ENCODE data around the gene CYB5D1.
A peak's percentile ranks its signal among the peaks of the same experiment; 100 is the strongest.

CYB5D1 gene

DNA sequence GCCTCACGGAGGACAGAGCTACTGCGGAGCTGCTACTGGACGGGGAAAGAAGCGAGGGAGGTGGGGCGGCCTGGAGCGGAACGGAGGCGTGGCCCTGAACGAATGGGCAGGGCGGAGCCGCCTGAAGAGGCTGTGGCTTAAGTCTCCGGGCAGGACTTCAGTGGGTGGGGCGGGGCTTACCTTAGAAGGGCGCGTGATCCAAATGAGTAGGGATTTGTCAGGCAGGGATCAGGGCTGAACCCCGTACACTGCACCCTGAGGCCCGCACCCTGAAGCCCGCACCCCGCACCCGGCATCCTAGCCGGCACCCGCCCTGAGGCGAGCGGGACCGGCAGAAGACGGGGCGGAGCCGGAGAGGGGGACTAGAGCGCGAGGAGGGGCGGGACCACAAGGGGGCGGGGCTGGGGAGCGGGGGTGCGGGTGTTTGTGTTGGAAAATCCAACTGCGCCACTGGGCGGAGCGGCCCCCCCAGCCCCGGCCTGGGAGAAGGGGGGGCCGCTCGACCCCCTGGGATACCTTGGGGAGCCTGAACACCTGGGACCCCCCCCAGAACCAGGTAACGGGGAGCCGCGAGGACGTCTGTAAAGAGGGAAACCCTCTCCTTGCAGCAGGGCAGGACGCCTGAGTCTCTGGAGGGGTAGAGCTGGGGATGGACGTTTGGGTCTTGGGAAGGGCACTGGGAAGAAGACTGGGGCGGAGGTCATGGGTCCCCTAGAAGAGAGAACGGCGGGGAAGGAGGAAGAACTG is 23.8 kb upstream of the CYB5D1 start, which contains the start of gene KDM6B:
TSS of gene KDM6B (plus strand) at position 423 of the 747 bp plus-strand sequence. CDS start 11,338 bp downstream, outside the sequence.
- DNase-seq, result peak; percentile 47 to 93 (median 82)

DNA sequence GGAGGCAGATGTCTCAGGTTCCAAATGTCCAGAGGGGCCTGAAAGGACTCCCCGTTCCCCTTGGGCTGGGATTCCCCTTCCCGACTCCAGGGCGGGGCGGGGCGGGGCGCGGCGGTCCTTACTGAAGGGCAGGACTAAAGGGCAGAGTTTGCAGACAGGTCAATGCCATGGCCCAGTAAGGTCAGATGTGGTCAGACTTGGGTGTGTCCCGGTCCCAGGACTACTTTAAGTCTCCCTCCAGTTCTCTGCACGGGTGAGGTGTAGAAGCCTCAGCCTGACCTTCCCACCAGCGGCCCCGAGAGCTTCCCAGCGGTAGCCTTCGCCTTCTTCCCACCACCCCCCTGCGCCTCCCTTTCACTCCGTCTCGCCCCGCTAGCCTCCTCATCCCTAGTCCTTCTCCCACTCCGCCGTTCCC is 23.3 kb upstream of the CYB5D1 start:
- DNase-seq, result peak in 2 of 14 donors; percentile 56 to 69

- DNase-seq, result peak; percentile 78 to 97 (median 93)
Measured at GRCh38 chr17:7834957-7835813, 22.6 kb upstream of the CYB5D1 start.

GRCh38 chr17:7835814-7836595 is 21.8 kb upstream of the CYB5D1 start:
- peak in 11 of 14 donors; percentile 43 to 81 (median 62) for DNase-seq

DNA sequence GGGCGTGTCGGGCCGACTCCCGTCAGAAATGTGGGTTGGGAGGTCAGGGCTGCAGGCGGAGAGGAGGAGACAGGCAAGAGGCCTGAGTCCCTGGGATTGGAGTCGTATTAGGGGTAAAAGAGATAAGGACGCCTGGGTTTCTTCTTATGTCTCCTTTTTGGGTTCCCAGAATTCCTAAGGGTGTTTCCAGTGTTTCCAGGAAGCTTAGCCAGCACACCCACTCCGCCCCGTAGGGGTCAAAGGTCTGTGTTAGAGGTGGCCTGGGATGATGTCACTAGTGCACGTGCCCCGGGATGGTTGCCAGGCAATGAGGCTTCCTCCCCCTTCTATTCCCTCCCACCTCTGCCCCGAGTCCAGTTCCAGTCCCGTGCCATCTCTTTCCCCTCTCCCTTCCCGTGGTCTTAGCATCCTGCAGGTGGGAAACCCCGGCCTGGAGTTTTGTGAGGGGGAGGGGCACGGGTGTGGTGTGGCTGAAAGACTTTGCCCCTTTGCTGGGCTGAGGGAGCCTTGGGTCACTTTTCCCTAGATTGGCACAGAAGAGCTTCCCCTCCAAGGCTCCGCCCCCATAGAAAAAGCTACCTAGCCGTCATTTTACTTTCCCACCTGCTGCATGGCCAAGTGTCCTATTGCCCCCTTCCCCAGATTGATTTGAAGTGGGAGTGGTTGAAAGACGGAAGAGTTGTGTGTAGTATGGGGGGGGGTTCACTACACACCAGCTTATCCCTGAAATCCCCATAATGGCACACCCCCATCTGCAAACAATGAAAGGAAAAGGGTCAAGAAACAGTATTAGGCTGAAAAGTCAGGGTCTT is 21.0 kb upstream of the CYB5D1 start:
- peak in 12 of 14 donors; percentile 31 to 84 (median 54) for DNase-seq

- DNase-seq, result no peak
Measured at GRCh38 chr17:7837408-7838088, 20.3 kb upstream of the CYB5D1 start.

GRCh38 chr17:7838090-7839075 is 19.4 kb upstream of the CYB5D1 start:
- peak in 2 of 14 donors; percentile 25 to 29 for DNase-seq

DNA sequence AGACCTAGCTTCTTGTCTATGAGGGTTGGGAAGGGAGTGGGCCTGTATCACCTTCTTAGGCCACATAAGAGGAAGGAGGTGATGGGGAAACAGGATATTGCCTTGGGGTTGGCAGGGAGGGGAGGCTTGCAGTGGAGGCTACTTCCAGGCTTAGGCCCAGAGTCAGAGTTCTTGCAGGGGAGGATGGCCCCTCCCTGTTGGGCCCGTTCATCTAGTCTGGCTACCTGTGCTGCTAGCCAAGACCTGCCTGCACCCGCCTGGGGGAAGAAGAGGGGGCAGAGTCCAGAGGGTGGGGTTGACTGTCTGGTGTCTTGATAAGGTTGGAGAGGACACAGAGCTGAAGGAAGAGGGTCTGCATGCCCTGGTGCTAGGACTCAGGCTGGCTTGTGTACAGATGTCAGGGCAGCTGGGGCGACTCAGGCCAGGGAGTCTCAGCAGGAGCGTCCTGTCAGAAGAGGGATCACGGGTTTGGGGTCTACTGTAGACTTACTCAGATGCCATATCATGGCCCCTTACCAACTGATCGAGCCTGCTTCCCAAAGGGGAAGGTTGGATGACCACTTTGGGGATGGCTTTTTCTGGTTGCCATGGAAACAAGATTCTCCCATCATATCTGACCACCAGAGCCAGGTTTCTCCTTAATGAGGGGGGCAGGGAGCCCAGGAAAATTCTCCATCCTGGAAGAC is 18.5 kb upstream of the CYB5D1 start:
- DNase-seq, result no peak

DNA sequence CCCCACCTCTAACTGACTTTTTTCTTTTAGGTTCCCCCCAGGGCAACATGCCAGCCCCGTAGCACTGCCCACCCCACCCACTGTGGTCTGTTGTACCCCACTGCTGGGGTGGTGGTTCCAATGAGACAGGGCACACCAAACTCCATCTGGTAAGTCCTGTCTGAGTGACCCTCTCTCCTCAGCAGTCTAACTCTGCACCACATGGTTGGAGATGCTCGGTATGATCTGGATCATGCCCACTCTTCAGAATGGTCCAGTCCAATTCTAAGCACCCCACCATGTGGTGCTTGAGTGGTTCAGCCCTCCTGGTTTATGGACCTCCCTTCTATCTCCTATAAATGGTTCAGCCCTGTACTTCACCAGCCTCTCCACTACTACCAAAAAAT is 17.9 kb upstream of the CYB5D1 start:
- DNase-seq, result no peak

- DNase-seq, result no peak
Measured at GRCh38 chr17:7840441-7840840, 17.4 kb upstream of the CYB5D1 start.

GRCh38 chr17:7840875-7841274 is 16.9 kb upstream of the CYB5D1 start:
- no peak for DNase-seq

GRCh38 chr17:7841396-7841914 is 16.3 kb upstream of the CYB5D1 start:
- peak in 13 of 14 donors; percentile 67 to 97 (median 90) for DNase-seq

- peak; percentile 67 to 97 (median 90) for DNase-seq
Measured at GRCh38 chr17:7841915-7842379, 15.9 kb upstream of the CYB5D1 start.

- peak in 12 of 14 donors; percentile 19 to 89 (median 73) for DNase-seq
Measured at GRCh38 chr17:7842380-7843256, 15.2 kb upstream of the CYB5D1 start.

DNA sequence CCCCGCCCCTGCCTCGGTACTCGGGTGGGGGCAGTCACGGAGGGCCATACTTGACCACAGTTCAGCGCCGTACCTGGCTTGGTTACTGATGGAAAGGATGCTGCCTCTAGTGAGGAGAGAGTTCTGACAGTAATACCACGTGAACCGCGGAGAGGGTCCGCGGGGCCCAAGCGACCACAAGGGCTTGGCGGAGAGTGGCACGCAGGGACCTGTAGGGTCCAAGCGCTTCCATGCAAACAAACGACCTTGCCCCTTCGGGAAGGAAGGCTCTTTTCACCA is 14.6 kb upstream of the CYB5D1 start:
- peak in 4 of 14 donors; percentile 69 to 75 (median 72) for DNase-seq

GRCh38 chr17:7843536-7844291 is 14.1 kb upstream of the CYB5D1 start:
- DNase-seq, result peak in 13 of 14 donors; percentile 42 to 85 (median 77)
